LHCN-M2 (cell line): ENCODE results near the gene SELENOF. TPM values are rescaled to one million over a fixed set of nuclear protein-coding genes. Genes with fewer than 3 reads are reported as not detected.

ENCODE experiments used
- DNase-seq: peaks from one replicate; pipeline ENCODE4 v3.0.0-alpha.2; 2012; ENCODE audit warnings: low read depth
- polyA plus RNA-seq: library from polyadenylated mRNA; unstranded; fragments of >200 nt; gene quantifications from one replicate; pipeline ENCODE4 v1.2.1, GENCODE V29; 2012; ENCODE audit warnings: missing spikeins
- total RNA-seq: library from RNA; depleted of rRNA; stranded (reverse); fragments of >200 nt; gene quantifications from 2 replicates; pipeline ENCODE4 v1.2.3, GENCODE V29; 2014; rRNA removed

Gene SELENOF
- 139 and 165 TPM in 2 replicates for total RNA-seq
- polyA plus RNA-seq: 138 TPM

DNA sequence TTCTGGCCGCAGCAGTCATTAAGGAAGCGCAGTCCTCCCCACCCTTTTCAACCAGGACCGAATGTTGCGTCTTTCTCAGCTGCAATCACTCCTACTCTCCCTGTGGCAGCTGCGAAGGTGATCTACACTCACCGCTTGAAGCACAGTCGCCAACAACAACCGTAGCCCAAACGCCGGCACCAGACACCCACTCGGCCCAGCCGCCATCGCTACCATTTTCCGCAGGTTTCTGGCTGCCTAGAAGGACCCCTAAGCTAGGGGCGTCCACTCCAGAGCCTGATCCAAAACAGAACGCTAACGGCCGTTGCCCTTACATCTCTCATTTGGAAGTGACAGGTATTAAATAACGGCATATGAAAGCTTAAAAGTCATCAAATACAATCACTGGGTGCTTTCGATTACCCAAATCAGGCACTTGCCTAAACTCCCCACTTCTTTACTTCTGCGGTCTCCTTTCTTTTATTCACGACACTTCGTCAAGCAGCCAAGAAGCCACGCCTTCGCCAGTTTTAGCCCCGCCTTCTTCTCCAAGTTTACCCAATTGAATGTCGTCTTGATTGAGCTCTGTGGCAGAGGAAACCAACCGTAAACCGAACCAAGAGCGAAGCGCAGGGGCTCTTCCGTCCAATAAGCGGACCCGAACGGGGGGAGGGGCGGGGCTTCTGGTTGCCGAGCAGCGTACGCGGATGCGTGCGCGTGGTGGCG lies at the start of gene SELENOF:
Gene SELENOF (minus strand): TSS at position 231 of the 705 bp plus-strand sequence. CDS start 15 bp downstream, at position 216.
- peak; percentile 100 for DNase-seq

DNA sequence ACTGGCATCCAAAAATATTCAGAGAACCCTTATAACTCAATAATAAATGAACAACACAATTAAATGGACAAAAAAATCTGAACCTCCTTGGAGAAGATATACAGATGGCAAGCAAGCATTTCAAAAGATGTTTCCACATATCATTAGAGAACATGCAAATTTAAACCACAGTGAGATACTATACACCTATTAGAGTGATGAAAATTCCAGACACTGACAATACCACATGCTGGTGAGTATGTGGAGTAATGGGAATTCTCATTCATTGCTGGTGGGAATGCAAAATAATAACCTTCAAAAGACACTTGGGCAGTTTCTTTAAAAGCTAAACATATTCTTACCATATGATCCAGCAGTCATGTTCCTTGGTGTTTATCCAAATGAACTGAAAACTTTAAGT lies 46.6 kb upstream of the SELENOF start:
- no peak for DNase-seq

DNA sequence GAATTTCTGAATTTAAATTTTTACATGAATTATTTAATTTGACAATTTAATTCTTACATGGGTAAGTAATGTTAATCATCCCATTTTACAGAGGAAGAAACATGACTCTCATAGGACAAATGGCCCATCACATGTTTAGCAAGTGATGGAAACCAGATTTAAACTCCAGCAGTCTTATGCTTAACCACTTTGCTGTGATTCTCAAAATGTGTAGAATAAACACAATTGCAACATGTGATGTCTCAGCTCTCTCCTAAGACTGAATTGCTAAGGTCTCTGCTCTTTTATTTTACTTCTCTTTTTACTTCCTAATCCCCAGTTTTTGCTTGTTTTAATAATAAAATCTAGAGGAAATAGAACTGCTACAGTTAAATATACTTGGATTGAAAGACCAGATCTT lies 43.3 kb upstream of the SELENOF start:
- no peak for DNase-seq

DNA sequence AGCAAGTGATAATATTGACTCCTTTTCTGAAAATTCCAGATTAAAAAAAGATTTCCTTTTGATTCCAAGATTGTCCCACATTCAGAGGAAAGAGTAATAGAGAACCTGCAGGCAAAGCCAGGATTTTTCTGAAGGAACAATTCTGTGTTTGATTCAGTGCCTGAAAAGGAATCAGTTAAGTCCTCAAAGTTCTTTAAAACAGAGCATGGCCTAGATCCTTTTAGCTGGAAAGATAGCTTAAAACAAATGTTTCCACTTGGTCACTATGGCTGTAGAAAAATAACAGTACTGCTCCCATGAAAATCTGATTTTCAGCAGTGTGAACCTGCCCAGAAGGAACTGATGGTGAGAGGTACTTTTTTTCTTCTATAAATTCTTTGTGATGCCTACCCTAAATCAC lies 42.3 kb upstream of the SELENOF start:
- DNase-seq: no peak

DNA sequence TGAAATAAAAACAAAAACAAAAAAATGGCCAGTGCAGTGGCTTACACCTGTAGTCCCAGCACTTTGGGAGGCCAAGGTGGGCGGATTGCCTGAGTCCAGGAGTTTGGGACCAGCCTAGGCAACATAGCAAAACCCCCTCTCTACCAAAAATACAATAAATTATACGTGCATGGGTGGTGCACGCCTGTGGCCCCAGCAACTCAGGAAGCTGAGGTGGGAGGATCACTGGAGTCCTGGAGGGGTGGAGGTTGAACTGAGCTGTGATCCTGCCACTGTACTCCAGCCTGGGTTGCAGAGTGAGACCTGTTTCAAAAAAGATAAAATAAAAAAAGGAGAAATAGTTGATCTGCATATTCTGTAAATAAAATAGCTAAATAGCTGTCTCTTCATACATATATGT lies 41.8 kb upstream of the SELENOF start:
- no peak for DNase-seq

DNA sequence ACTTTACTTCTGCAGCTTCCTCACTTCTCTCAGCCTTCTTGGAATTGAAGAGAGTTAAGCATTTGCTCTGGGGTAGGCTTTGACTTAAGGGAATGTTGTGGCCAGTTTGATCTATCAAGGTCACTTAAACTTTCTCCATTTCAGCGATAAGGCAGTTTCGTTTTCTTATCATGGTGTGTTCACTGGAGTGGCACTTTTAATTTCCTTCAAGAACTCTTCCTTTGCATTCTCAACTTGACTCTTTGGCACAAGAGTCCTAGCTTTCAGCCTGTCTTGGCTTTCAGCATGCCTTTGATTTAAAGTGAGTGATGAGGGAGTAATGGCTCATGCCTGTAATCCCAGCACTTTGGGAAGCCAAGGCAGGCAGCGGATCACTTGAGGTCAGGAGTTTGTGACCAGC lies 39.2 kb upstream of the SELENOF start:
- DNase-seq: no peak

DNA sequence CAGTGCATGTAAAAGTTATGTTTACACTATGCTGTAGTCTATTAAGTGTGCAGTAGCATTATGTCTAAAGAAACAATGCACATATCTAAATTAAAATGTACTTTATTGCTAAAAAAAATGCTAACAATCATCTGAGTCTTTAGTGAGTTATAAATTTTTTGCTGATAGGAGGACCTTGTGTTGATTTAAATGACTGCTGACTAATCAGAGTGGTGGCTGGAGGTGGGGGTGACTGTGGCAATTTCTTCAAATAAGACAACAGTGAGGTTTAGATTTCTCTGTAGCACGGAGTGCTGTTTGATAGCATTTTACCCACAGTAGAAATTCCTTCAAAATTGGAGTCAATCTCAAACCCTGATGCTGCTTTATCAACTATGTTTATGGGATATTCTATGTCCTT lies 37.5 kb upstream of the SELENOF start:
- no peak for DNase-seq

DNA sequence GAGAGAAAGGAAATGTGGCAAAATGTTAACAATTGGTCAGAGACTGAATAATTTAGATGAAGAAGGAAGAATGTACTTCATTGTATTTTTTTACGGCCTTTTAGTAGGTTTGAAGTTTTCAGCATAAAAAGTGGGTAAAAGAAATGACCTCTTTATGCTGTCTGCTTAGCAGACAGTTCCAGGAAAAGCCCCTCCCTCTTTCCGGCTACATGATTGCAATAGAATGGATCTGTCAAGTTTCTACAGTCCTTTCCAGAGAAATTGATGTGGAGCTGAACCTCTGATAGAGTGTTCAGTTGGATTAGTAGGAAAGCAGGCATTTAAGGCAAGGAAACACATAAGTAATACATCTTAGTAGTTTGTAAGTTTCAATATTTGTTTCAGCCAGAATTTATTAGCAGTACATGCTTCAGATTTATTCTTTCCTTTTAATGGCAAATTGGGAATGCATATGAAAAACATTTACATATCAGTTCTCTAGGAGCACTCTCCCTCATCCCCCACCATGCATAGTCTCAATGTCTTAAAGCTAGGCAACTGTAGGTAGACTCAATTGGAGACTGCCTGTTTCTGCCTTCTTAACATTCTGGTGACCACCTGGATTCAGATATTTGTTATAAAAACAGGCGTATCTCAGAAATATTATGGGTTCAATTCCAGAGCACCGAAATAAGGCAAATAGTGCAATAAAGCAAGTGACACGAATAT lies 36.9 kb upstream of the SELENOF start:
- no peak for DNase-seq

DNA sequence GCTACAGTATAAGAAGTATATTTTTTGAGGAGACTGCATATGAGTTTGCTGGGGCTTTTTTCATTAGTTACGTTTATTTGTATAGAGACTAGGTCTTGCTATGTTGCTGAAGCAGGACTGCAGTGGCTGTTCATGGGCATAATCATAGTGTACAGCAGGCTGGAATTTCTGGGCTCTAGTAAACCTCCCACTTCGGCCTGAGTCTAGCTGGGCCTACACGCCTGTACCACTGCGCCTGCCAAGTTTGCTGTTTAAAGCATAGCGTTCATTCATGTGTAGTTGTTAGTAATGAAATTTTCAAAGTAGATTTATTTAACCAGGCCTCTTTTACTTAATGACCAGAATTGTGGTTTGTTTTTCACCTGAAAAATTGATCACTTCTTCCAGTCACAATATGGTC lies 34.3 kb upstream of the SELENOF start:
- DNase-seq: no peak

DNA sequence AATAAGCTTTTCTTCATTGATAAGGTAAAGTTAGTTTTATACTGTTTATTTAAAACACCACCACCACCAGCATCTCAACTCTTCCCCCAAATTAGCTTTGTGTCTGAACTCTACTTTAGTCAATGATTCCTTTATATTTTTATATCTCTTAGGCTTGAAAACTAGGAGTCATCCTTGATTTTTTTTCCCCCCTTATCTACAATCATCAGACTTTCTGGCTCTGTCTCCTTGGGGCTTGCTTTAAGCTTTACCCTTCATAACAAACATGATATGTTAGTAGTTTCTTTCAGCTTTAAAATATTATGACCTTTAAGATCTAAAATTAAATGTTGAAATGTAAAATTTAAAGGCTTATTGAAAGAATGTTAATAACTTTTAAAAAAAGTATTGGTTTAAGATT lies 28.8 kb upstream of the SELENOF start:
- DNase-seq: no peak

DNA sequence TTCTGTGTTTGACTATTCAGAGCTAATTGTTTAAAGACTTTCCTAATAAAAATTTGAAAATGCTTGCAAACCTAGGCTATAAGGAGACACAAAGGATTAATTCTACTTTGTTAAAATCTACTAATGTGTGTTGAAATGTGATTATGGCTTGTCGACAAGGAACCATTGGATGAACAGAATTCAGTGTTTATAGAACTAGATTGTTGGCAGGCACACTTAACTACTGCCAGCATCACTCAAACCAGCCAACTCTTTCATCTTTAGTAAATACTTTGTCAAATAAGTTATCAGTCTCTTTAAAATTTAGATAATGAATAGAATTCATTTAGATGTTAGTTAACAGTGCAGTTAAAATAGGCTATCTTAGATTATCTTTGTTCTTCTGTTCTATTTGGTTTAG lies 28.1 kb upstream of the SELENOF start:
- no peak for DNase-seq

DNA sequence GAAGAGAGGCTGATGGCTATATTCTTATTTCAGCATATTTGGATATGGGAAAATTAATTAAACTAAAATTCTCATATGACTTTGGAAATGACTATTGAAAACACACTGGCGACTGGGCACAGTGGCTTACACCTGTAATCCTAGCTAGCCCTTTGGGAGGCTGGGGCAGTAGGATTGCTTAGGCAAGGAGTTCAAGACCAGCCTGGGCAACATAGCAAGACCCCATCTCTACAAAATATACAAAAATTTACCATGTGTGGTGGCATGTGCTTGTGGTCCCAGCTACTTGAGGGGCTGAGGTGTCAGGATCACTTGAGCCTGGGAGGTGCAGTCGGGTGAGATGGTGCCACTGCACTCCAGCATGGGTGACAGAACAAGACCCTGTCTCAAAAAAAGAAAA lies 26.7 kb upstream of the SELENOF start:
- DNase-seq: no peak

DNA sequence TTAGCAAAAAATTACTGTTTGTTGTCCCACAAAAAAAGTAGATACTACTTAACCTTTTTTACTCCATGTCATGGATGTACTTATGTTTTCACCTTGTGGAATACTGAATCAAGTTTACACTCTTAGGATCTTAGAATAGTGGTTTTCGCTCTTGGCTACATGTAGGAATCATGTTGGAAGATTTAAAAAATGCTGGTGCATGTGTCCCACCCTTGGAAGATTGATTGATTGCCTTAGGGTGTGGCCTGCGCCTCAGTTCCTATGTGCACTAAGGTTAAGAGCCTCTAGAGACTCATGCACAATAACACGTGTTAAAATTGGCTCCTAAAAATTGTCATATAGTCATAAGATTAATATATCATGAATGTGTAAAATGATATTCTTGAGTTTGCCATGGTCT lies 25.5 kb upstream of the SELENOF start:
- DNase-seq: no peak

DNA sequence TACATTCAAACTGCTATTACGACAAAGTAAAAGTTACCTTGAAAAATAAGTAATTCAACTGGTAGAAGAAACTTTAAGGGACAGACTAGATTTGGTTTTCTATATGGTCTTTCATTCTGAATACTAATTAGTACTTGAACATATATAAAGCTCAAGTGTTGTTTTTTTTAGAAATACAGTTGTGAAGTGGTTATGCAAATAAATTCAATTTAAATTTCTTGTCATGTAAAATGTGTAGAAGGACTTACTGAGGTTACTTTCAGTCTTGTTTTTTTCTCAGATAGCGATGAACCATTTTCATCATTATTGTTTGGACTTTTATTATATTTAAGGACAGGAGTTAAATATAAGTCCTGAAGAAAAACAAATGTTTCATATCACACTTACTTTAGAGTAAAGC lies 24.9 kb upstream of the SELENOF start:
- DNase-seq: no peak

DNA sequence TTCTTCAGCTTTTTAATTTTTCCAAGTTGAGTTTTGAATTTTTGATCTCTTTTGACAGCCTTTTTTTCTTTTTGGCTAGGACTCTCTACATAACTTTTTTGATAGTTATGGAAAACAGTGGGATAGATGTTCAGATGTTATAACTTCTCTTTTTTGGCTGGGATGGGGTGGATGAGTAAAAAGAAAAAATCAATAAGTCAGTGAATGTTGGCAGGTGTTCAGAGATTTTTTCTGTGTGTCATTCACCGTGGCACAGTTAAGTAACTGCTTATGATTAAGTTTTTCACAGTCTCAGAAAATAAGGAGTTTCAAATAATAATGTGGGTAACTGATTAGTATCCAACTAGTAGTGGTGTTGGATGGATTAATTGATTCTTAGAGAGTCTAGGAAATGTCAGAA lies 24.5 kb upstream of the SELENOF start:
- DNase-seq: no peak

DNA sequence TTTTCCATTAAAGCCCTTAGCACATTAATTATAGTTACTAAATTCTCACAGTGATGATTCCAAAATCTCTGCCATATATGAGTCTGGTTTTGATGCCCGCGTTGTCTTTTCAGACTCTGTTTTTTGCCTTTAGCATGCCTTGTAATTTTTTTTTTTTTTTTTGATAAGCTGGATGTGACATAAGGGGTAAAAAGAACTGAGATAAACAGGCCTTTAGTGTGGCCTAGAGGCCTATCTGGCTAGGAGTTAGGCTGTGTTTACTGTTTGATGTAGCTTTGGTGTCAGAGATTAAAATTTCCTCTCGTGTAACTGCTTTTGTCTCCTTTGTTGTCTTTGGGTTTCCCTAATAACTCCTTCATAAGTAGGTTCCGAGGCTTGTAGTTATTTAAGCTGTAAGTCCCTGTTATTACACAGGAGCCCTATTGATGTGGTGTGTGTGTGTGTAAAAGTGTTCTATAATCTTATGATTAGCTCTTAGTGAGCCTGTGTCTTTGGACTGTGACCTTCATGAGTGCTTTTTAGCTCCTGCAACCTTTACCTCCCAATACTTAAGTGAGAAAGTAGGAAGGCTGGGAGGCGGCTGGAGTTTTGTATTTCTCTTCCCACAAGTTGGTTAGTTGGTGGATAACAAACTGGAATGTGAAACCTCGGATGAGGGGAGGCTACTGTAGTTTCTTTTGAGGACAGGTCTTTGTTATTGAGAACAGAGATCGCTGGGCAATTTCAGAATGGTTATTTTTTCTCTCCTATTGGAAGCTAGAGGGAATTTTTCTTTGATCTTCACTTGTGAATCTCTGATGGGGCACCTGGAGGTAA lies 19.8 kb upstream of the SELENOF start:
- DNase-seq: no peak

DNA sequence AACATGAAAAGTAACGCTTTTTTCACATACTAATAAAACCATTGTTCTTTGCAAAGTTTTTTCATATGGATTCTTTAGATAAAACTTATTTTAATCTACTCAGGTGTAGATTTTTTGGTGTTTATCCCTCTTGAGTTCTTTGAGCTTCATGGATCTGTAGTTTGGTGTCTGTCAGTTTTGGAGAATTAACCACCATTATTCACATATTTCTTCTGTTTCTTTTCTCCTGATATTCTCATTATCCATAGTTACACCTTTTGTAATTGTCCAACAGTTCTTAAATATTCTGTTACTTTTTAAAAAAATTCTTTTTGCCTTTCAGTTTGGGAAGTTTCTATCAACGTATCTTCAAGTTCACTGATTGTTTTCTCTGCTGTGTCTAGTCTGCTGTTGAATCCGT lies 19.1 kb upstream of the SELENOF start:
- DNase-seq: no peak

DNA sequence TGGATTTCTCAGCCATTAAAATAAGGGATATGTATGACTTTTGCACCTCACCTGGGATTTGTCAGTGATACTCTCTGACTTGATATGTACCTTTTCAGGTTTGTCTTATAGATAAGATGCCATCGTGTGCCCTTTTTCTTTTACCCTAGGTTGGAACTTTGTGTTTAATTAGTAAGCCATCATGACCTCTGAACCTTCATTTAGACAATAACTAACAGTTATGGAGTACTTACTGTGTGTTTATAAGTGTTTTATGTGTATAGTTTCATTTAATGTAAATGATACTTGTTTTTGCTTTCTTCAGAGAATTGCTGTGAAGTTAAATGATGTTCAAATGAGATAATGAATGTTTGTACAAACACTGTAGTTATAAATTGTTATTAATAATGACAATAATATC lies 14.9 kb upstream of the SELENOF start:
- no peak for DNase-seq

DNA sequence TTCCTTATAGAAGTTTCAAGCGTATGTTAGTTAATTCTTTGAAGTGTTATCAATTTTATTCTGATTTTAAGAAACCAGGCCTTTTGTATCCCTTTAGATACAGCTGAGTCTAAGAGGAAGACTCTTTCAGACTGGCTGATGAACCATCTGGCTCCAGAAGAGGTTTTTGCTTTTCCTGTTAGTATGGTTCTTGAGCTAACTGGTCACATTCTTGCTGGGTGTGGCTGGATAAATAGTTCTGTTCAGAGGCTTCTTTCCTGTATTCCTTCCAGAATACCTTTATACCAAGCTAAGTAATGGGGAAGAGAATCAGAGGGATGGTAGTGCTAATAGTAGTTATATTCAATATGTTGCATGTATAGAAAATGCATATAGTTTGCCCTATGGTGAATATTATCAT lies 13.0 kb upstream of the SELENOF start:
- no peak for DNase-seq

DNA sequence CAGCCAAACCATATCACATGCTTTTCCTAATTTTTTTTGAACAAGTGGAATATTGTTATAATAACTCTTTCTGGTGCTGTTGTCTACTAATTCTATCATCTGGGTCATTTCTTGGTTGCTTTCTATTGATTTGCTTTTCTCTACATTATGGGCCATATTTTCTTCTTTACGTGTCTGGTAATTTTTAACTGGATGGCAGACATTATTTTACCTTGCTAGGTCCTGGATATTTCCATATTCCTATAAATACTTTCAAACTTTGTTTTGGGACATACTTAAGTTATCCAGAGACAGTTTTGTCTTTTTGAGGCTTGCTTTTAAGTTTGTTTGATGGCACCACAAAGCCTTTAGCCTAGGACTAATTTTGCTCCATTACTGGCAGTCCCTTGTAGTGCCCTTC lies 11.8 kb upstream of the SELENOF start:
- DNase-seq: no peak

DNA sequence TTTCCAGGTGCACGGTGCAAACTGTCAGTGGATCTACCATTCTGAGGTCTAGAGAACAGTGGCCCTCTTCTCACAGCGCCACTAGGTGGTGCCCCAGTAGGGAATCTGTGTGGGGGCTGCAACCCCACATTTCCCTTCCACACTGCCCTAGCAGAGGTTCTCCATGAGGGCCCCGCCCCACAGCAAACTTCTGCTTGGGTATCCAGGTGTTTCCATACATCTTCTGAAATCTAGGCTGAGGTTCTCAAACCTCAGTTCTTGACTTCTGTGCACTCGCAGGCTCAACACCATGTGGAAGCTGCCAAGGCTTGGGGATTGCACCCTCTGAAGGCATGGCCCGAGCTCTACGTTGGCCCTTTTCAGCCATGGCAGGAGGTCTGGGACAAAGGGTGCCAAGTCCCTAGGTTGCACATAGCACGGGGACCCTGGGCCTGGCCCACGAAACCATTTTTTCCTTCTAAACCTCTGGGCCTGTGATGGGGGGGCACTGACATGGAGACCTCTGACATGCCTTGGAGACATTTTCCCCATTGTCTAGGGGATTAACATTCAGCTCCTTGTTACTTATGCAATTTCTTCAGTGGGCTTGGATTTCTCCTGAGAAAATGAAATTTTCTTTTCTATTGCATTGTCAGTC lies 10.5 kb upstream of the SELENOF start:
- no peak for DNase-seq

DNA sequence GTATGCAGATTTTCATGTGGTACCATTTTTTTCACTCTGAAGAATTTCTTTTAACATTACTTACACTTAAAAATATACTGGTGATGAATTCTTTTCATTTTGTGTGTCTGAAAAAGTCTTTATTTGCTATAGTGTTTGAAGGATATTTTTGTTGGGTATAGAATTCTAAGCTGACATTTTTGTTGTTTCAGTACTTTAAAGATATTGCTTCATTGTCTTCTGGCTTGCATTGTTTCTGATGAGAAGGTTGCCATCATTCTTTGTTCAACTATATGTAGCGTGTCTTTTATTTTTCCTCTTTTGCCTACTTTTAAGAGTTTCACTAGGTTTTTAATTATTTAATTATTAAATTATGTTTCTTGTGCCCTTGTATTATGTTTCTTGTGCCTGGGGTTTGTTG lies 8.5 kb upstream of the SELENOF start:
- DNase-seq: no peak
